GM12801 (cell line): ENCODE measurements around the gene ZNF181.

ENCODE experiments used
- TF ChIP-seq, protein P1 (sequence below): IDR thresholded peaks from one replicate; pipeline ENCODE4 v1.5.1; 2011; ENCODE audit warnings: control low read depth; ENCODE audit not compliant: insufficient read length; ENCODE audit errors: extremely low read depth

Gene ZNF181

DNA sequence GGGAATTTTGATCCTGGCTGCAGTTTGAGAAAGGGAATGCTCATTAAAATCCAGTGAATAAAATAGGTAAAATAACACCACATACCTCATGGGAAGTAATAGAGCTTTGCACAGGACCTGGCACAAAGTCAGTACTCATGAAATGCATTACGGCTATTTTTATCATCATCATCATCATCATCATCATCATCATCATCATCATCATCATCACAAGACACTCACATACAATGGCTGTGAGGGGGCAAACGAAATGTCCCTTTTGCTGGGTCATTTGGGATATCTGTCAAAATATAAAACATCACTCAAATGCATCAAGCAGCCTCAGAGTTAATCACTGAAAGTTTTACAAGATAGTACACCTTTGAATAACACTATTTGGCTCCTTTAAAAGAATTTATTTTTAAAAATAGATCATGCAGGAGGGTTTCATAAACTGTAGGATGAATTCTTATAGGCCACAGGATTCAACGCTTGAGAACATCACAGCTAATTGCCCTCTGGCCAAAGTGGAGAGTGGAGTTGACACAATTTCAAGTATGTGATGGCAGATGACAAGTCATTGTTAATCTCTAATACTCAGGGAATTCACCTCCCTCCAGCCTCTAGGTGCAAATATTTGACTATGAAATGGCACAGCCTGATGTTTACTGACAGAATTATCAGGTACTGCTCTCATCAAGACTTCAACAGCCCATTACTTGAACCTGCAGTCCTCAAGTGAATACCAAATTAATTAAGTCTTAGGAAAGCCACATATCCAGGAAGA is 53.2 kb downstream of the ZNF181 start:
- TF ChIP-seq, protein P1, sequence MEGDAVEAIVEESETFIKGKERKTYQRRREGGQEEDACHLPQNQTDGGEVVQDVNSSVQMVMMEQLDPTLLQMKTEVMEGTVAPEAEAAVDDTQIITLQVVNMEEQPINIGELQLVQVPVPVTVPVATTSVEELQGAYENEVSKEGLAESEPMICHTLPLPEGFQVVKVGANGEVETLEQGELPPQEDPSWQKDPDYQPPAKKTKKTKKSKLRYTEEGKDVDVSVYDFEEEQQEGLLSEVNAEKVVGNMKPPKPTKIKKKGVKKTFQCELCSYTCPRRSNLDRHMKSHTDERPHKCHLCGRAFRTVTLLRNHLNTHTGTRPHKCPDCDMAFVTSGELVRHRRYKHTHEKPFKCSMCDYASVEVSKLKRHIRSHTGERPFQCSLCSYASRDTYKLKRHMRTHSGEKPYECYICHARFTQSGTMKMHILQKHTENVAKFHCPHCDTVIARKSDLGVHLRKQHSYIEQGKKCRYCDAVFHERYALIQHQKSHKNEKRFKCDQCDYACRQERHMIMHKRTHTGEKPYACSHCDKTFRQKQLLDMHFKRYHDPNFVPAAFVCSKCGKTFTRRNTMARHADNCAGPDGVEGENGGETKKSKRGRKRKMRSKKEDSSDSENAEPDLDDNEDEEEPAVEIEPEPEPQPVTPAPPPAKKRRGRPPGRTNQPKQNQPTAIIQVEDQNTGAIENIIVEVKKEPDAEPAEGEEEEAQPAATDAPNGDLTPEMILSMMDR: no peak

DNA sequence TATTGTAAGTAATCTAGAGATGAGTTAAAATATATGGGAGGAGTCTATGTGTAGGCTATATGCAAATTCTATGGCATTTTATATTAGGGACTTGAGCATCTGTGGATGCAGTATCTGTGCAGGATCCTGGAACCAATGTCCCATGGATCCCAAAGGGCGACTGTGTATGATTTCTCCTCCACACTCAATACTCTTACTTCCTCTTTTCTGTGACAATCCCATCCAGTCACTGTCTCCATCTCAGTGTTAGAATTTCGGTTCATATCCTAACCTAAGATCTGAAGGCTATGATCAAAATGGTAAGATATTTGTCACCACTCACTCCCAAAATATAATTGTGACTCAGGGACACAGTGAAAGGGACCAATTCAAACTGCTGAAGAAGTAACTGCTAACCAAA is 54.0 kb downstream of the ZNF181 start:
- TF ChIP-seq, protein P1: no peak

DNA sequence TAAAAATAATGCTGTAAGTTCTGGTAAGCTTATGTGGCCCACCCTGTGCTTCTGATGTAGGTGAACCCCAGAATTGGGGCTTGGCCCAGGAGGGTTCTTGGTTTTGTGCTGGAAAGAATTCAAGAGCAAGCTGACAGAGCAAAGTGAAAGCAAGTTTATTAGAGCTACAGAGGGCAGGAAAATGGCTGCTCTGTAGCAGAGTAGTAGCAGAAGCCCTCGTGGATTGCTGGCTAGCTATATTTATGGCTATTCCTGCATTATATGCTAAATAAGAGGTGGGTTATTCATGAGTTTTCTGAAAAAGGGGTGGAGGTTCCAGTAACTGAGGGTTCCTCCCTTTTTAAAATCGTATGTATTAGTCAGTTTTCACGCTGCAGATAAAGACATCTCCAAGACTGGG is 59.5 kb downstream of the ZNF181 start:
- TF ChIP-seq, protein P1: no peak

- TF ChIP-seq, protein P1: no peak
Measured at GRCh38 chr19:34794066-34794960, 60.3 kb downstream of the ZNF181 start.
